Mesenchymal stem cell (in vitro differentiated cells and primary cell): Measurements from ENCODE around the gene TSSK3.
A peak's percentile ranks its signal among the peaks of the same experiment; 100 is the strongest.

Experiments used
- DNase-seq: peaks from one replicate; pipeline ENCODE4 v3.0.0-alpha.2; 2013
- H2AFZ ChIP-seq: one replicate; pipeline ENCODE4 v1.6.1; 2013; ENCODE audit warnings: low read depth, mild to moderate bottlenecking, control low read depth, inconsistent platforms, low read length, moderate library complexity
- H2AK5ac ChIP-seq: 2 replicates; pipeline ENCODE4 v1.6.1; 2013; ENCODE audit warnings: low read length, moderate library complexity, mild to moderate bottlenecking, inconsistent platforms; ENCODE audit not compliant: severe bottlenecking
- H2BK120ac ChIP-seq: one replicate; pipeline ENCODE4 v1.6.1; 2013; ENCODE audit warnings: low read depth, mild to moderate bottlenecking, inconsistent platforms, low read length, moderate library complexity
- H2BK12ac ChIP-seq, 2 experiments: one replicate each; pipeline ENCODE4 v1.6.1; 2013; ENCODE audit warnings: inconsistent platforms in 2 of 2, low read length in 2 of 2, mild to moderate bottlenecking in 2 of 2, moderate library complexity in 2 of 2, control low read depth in 1 of 2
- H2BK15ac ChIP-seq: one replicate; pipeline ENCODE4 v1.6.1; 2013; ENCODE audit warnings: mild to moderate bottlenecking, low read depth, inconsistent platforms; ENCODE audit not compliant: poor library complexity, severe bottlenecking
- H2BK5ac ChIP-seq: 2 replicates; pipeline ENCODE4 v1.6.1; 2013; ENCODE audit warnings: low read depth, mild to moderate bottlenecking, low read length, control low read depth, inconsistent platforms; ENCODE audit not compliant: poor library complexity, severe bottlenecking
- H3K14ac ChIP-seq, 2 experiments: one replicate each; pipeline ENCODE4 v1.6.1; 2013; ENCODE audit warnings: inconsistent platforms in 2 of 2, low read length in 2 of 2, control low read depth in 1 of 2, mild to moderate bottlenecking in 1 of 2, moderate library complexity in 1 of 2
- H3K18ac ChIP-seq, 2 experiments: one replicate each; pipeline ENCODE4 v1.6.1; 2013; ENCODE audit warnings: inconsistent platforms in 2 of 2, low read length in 2 of 2, control low read depth in 1 of 2, low read depth in 1 of 2, mild to moderate bottlenecking in 1 of 2
- H3K23ac ChIP-seq, 2 experiments: one replicate each; pipeline ENCODE4 v1.6.1; 2013; ENCODE audit warnings: inconsistent platforms in 2 of 2, low read length in 2 of 2, mild to moderate bottlenecking in 2 of 2, moderate library complexity in 2 of 2, control low read depth in 1 of 2
- H3K27ac ChIP-seq: 2 replicates; pipeline ENCODE4 v1.5.1; 2013; ENCODE audit warnings: mild to moderate bottlenecking, moderate library complexity, low read length, control low read depth, inconsistent platforms; ENCODE audit not compliant: poor library complexity, severe bottlenecking
- H3K27me3 ChIP-seq, 2 experiments: 2 replicates each; pipeline versions ENCODE4 v1.6.1 to v1.7.0; 2013; ENCODE audit warnings: low read length in 2 of 2, mild to moderate bottlenecking in 2 of 2, moderate library complexity in 2 of 2, control low read depth in 1 of 2, inconsistent platforms in 1 of 2; ENCODE audit not compliant: control insufficient read depth in 1 of 2, insufficient read depth in 1 of 2
- H3K36me3 ChIP-seq, 2 experiments: 2 replicates each; pipeline versions ENCODE4 v1.6.1 to v1.7.0; 2013; ENCODE audit warnings: low read length in 2 of 2, control low read depth in 1 of 2, inconsistent platforms in 1 of 2, low read depth in 1 of 2, mild to moderate bottlenecking in 1 of 2; ENCODE audit not compliant: insufficient read depth in 2 of 2, control insufficient read depth in 1 of 2
- H3K4ac ChIP-seq, 2 experiments: one replicate each; pipeline ENCODE4 v1.6.1; 2013; ENCODE audit warnings: inconsistent platforms in 2 of 2, low read length in 2 of 2, mild to moderate bottlenecking in 2 of 2, moderate library complexity in 2 of 2, control low read depth in 1 of 2, low read depth in 1 of 2
- H3K4me1 ChIP-seq: 2 replicates; pipeline ENCODE4 v1.6.1; 2013; ENCODE audit warnings: low read depth, low read length, control low read depth; ENCODE audit not compliant: control insufficient read depth, insufficient read depth
- H3K4me2 ChIP-seq: 2 replicates; pipeline ENCODE4 v1.6.1; 2013; ENCODE audit warnings: low read length, mild to moderate bottlenecking, inconsistent platforms; ENCODE audit not compliant: poor library complexity, severe bottlenecking
- H3K4me3 ChIP-seq, 2 experiments: 2 replicates each; pipeline versions ENCODE4 v1.5.1 to v1.7.0; 2013; ENCODE audit warnings: low read length in 2 of 2, mild to moderate bottlenecking in 2 of 2, control low read depth in 1 of 2, low read depth in 1 of 2; ENCODE audit not compliant: insufficient read depth in 1 of 2
- H3K79me1 ChIP-seq: replicated peaks from 2 replicates; pipeline ENCODE4 v1.6.1; 2013; ENCODE audit warnings: mild to moderate bottlenecking, control low read depth, low read length, inconsistent platforms; ENCODE audit not compliant: poor library complexity, severe bottlenecking
- H3K9ac ChIP-seq: 2 replicates; pipeline ENCODE4 v1.7.0; 2013; ENCODE audit warnings: mild to moderate bottlenecking, low read length, moderate library complexity
- H3K9me3 ChIP-seq: 2 replicates; pipeline ENCODE4 v1.7.0; 2013; ENCODE audit warnings: mild to moderate bottlenecking, low read length; ENCODE audit not compliant: control insufficient read depth
- H4K8ac ChIP-seq: one replicate; pipeline ENCODE4 v1.6.1; 2013; ENCODE audit warnings: inconsistent platforms, mild to moderate bottlenecking, low read length, moderate library complexity
- H4K91ac ChIP-seq: one replicate; pipeline ENCODE4 v1.6.1; 2013; ENCODE audit warnings: mild to moderate bottlenecking, low read length, inconsistent platforms
- WGBS: methylation state at CpG from one replicate; pipeline ENCODE4 v1.1.7; 2013; ENCODE audit warnings: mixed read lengths; 5-methylcytosine and 5-hydroxymethylcytosine counted together

TSSK3 gene

DNA sequence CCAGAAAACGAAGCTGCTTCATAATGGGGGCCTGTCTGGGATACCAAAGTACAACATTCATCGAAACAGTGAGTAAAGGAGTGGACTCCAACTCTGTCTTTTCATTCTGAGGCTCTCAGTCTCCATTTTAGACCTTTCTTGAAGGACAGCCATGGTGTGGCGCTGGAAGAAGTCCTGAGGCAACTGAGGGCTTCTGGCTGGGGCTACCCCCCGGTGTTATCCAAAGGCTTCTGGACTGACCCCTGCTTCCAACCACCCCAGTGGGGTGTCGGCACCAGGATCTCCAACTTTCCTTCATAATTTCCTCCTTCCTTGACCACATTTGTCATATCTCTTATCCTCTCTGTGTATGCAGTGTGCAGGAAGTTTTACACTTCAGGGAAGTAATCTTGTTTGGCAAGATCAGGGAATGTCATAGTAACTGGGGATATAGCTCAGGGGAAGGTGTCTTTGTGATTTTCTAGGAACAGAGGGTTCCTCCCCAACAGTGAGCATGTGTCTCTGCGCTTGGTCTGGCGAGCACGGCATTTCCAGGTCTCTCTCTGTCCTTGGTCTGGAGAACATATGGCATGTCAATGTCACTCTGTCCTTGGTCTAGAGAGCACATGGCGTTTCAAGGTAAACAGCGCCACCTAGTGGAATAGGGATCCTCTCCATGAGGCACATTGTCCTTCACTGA, 51.3 kb downstream of the TSSK3 start:
- Histone ChIP-seq H2BK12ac (no peak overlapping the region), H3K18ac (no peak overlapping the region), H3K23ac (no peak overlapping the region), H3K27me3 (peaks cover 3 to 4% of the 10 kb centered on the region in 2 experiments), H2BK5ac (no peak overlapping the region), H2BK15ac (no peak overlapping the region), H2BK120ac (no peak overlapping the region), H3K27ac (no peak overlapping the region), H3K14ac (no peak overlapping the region), H4K91ac (no peak overlapping the region), H3K9ac (no peak overlapping the region), H3K36me3 (no peaks in the 10 kb centered on the region), H3K4ac (no peak overlapping the region), H3K4me1 (no peaks in the 10 kb centered on the region), H2AK5ac (no peak overlapping the region), H3K9me3 (peaks cover 6% of the 10 kb centered on the region), H3K4me3 (no peak overlapping the region), H3K79me1 (no peaks in the 10 kb centered on the region), H2AFZ (no peak overlapping the region), H4K8ac (no peak overlapping the region), H3K4me2 (no peak overlapping the region)
- peak; percentile 69 for DNase-seq
- 55% methylated on average over 9 of the region's 10 CpGs for WGBS
